Measurements from ENCODE around the gene USF2. TPM values are rescaled to one million over a fixed set of nuclear protein-coding genes. Genes with fewer than 3 reads are reported as not detected.

USF2 gene
- total and polyA plus RNA-seq, 2 of the 4 experiments (the other 2 are of a cell fraction), result 21.3 to 65.6 TPM

DNA sequence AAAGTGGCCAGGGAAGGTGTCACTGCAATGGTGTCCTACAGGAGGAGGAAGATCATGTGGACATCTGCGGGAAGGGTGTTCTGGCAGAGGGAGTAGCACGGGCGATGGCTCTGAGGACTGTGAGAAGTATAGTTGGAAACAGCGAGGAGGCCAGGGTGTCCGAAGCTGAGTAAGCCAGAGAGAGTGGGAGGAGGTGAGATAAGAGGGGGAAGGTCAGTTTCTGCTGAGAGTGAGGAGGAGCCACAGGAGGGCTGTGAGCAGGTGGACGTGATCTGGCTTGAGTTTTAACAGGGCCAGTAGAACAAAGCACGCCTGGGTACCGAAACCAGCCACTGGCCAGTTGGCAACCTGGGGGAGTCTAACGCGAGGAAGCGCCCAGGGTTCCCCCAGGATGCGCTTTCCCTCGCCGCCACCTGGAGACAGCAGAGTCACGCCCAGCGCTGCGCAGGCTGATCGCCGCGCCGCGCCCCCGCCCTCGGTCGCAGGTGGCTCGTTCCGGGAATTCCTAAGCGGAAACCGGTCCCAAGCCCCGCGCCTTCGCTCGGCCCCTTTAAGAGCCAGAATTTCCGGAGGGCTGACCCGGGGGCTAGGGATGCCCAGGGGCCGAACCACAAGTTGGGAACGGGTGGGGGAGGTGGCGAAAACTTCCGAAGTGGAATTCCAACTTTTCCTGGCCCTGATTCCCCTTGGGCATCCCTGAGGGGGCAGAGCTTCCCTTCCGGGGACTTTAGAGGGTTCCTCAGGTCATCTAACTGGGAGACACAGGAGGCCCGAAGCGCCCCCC lies 21.0 kb upstream of the USF2 start:
- POLR2A ChIA-PET (ENCODE audit: unreplicated experiment), result no interaction called here
- no peak overlapping the region for H3K9ac ChIP-seq (ENCODE audit: low read depth, low read length)
- intact Hi-C loops (cut with micrococcal nuclease), result no loop called here

More for the DNA sequence above, 21.0 kb upstream of the USF2 start:
- DNase-seq (no peak), ATAC-seq (ENCODE audit: low read depth) (no peak)
- in situ Hi-C loops (cut with MboI; ENCODE audit: low sequenced_read_pairs) (no loop called here), dilution Hi-C loops (cut with HindIII; ENCODE audit: low sequenced_read_pairs, unreplicated experiment) (no loop called here)
- Histone ChIP-seq H3K79me1 (ENCODE audit: low read depth in 1 of 2, low read length in 2 of 2) (no peaks in the 10 kb centered on the region), H3K4me3 (ENCODE audit: insufficient read depth, low read depth, low read length) (no peak overlapping the region), H3K4me1 (ENCODE audit: control insufficient read depth, insufficient read depth, low read length) (no peaks in the 10 kb centered on the region), H3K56ac (ENCODE audit: extremely low read depth, insufficient read depth, low read length) (no peak overlapping the region), H3K36me3 (ENCODE audit: control insufficient read depth, insufficient read depth, low read length) (no peaks in the 10 kb centered on the region), H3K4me2 (ENCODE audit: low read depth, low read length) (no peak overlapping the region), H2BK5ac (ENCODE audit: low read depth, low read length, poor library complexity, severe bottlenecking) (no peak overlapping the region), H3K18ac (ENCODE audit: low read depth, low read length) (no peak overlapping the region), H2AK9ac (replicated peaks; ENCODE audit: low read depth, low read length, poor library complexity) (no peak overlapping the region), H3K4ac (ENCODE audit: low read depth, low read length) (no peak overlapping the region), H4K20me1 (ENCODE audit: insufficient read depth, low read length) (no peaks in the 10 kb centered on the region), H2AFZ (replicated peaks; ENCODE audit: low read length, poor library complexity) (peak overlapping the region; percentile 32), H3K27ac (ENCODE audit: insufficient read depth, low read length) (no peak overlapping the region), H4K5ac (ENCODE audit: low read depth, low read length) (no peak overlapping the region), H2BK20ac (ENCODE audit: low read depth, low read length) (no peak overlapping the region), H3K27me3 (ENCODE audit: control insufficient read depth, insufficient read depth, low read length) (peaks cover 37% of the 10 kb centered on the region), H2BK15ac (ENCODE audit: low read depth, low read length) (no peak overlapping the region), H3K9me1 (ENCODE audit: insufficient read depth, low read length) (no peaks in the 10 kb centered on the region), H2BK120ac (ENCODE audit: low read depth, low read length) (no peak overlapping the region), H3K9me3 (ENCODE audit: control insufficient read depth, insufficient read depth, low read length) (no peaks in the 10 kb centered on the region), H4K91ac (ENCODE audit: insufficient read depth, low read depth, low read length) (no peak overlapping the region), H3K23ac (ENCODE audit: low read depth, low read length) (no peak overlapping the region), H2AK5ac (ENCODE audit: low read depth, low read length) (no peak overlapping the region), H4K8ac (ENCODE audit: low read depth in 2 of 2, low read length in 2 of 2) (no peak overlapping the region), H3K14ac (replicated peaks; ENCODE audit: low read depth, low read length) (no peak overlapping the region)
- 0% methylated on average over 10 of the region's 42 CpGs; no CpG with 5 or more reads in 1 of the 2 experiments for WGBS, 2 experiments (ENCODE audit: extremely low coverage in 2 of 2, insufficient read length in 1 of 2)
- CTCF ChIA-PET, result no interaction called here
- no TSS peak for BruUV-seq (replicated peaks)
- TF ChIP-seq CEBPB (IDR thresholded peaks at IDR 0.05; ENCODE audit: low read depth, low read length) (no peak), RAD21 (IDR thresholded peaks at IDR 0.05; ENCODE audit: low read length) (no peak), FOS (IDR thresholded peaks at IDR 0.05; ENCODE audit: low read depth, low read length) (no peak), MXI1 (IDR thresholded peaks at IDR 0.05; ENCODE audit: borderline replicate concordance, low read depth, low read length) (no peak), RCOR1 (IDR thresholded peaks at IDR 0.05; ENCODE audit: insufficient replicate concordance, low read length) (no peak), POLR2A (IDR thresholded peaks at IDR 0.05; ENCODE audit: low read depth, low read length) (no peak), CHD1 (IDR thresholded peaks at IDR 0.05; ENCODE audit: low read depth, low read length) (no peak), BHLHE40 (IDR thresholded peaks at IDR 0.05; ENCODE audit: low read depth, low read length) (no peak), MAFK (IDR thresholded peaks at IDR 0.05; ENCODE audit: low read depth, low read length) (no peak), MAZ (IDR thresholded peaks at IDR 0.05; ENCODE audit: borderline replicate concordance, low read depth, low read length) (no peak), NFE2L2 (IDR thresholded peaks at IDR 0.05; ENCODE audit: low read depth, low read length) (no peak), RFX5 (IDR thresholded peaks at IDR 0.05; ENCODE audit: low read depth, low read length) (no peak), SMC3 (IDR thresholded peaks at IDR 0.05; ENCODE audit: low read depth, low read length) (no peak)
- TF ChIP-seq, protein P1, sequence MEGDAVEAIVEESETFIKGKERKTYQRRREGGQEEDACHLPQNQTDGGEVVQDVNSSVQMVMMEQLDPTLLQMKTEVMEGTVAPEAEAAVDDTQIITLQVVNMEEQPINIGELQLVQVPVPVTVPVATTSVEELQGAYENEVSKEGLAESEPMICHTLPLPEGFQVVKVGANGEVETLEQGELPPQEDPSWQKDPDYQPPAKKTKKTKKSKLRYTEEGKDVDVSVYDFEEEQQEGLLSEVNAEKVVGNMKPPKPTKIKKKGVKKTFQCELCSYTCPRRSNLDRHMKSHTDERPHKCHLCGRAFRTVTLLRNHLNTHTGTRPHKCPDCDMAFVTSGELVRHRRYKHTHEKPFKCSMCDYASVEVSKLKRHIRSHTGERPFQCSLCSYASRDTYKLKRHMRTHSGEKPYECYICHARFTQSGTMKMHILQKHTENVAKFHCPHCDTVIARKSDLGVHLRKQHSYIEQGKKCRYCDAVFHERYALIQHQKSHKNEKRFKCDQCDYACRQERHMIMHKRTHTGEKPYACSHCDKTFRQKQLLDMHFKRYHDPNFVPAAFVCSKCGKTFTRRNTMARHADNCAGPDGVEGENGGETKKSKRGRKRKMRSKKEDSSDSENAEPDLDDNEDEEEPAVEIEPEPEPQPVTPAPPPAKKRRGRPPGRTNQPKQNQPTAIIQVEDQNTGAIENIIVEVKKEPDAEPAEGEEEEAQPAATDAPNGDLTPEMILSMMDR (conservative IDR thresholded peaks at IDR 0.05; ENCODE audit: low read depth, low read length), result no peak
- TF ChIP-seq, protein P2, sequence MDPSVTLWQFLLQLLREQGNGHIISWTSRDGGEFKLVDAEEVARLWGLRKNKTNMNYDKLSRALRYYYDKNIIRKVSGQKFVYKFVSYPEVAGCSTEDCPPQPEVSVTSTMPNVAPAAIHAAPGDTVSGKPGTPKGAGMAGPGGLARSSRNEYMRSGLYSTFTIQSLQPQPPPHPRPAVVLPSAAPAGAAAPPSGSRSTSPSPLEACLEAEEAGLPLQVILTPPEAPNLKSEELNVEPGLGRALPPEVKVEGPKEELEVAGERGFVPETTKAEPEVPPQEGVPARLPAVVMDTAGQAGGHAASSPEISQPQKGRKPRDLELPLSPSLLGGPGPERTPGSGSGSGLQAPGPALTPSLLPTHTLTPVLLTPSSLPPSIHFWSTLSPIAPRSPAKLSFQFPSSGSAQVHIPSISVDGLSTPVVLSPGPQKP (IDR thresholded peaks at IDR 0.05; ENCODE audit: borderline replicate concordance, low read depth, low read length), result no peak
- TF ChIP-seq, protein P3, sequence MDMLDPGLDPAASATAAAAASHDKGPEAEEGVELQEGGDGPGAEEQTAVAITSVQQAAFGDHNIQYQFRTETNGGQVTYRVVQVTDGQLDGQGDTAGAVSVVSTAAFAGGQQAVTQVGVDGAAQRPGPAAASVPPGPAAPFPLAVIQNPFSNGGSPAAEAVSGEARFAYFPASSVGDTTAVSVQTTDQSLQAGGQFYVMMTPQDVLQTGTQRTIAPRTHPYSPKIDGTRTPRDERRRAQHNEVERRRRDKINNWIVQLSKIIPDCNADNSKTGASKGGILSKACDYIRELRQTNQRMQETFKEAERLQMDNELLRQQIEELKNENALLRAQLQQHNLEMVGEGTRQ (IDR thresholded peaks at IDR 0.05; ENCODE audit: low read depth, low read length), result no peak

Data from IMR-90 (cell line).